Right lobe of liver (tissue), 6 donors: Measurements from ENCODE around the gene DSE. TPM values are rescaled to one million over a fixed set of nuclear protein-coding genes. Genes with fewer than 3 reads are reported as not detected.

Experiments used
- ATAC-seq, 4 donors: fragments of 200-7000 bp; cut with Tn5 transposase; one replicate each; pipeline ENCODE4 v1.9.1; 2020; ENCODE audit warnings: mild to moderate bottlenecking in 4 of 4, moderate library complexity in 4 of 4
- DNase-seq, 3 donors: peaks; one replicate each; pipeline ENCODE4 v3.0.0-alpha.2; 2020
- H3K27ac ChIP-seq, 3 donors: fragments of 200-600 bp; one replicate each; pipeline ENCODE4 v1.8.0; 2022
- H3K27me3 ChIP-seq, 2 donors: fragments of 200-600 bp; one replicate each; pipeline ENCODE4 v1.8.0; 2022
- H3K36me3 ChIP-seq, 4 donors: fragments of 200-600 bp; sonication (generic) in 1 of 4; one replicate each; pipeline versions ENCODE4 v1.5.1 to v1.8.0; 2017 to 2022; ENCODE audit warnings: control low read depth in 1 of 4
- H3K4me1 ChIP-seq, 4 donors: fragments of 200-600 bp; sonication (generic) in 1 of 4; one replicate each; pipeline versions ENCODE4 v1.5.1 to v1.8.0; 2017 to 2022; ENCODE audit warnings: control low read depth in 1 of 4
- H3K4me3 ChIP-seq, 3 donors: fragments of 200-600 bp; one replicate each; pipeline ENCODE4 v1.8.0; 2022
- H3K9me3 ChIP-seq, 4 donors: fragments of 200-600 bp; sonication (generic) in 1 of 4; one replicate each; pipeline versions ENCODE4 v1.5.1 to v1.8.0; 2017 to 2022; ENCODE audit warnings: control low read depth in 1 of 4
- POLR2A ChIP-seq: fragments of 450-650 bp; IDR thresholded peaks from one replicate; pipeline ENCODE4 v1.6.1; 2017; ENCODE audit warnings: antibody characterized with exemption, mild to moderate bottlenecking
- WGBS: methylation state at CpG from one replicate; pipeline ENCODE4 v1.1.6; 2018; ENCODE audit warnings: low coverage, low lambda C conversion rate; ENCODE audit not compliant: insufficient coverage; ENCODE audit errors: missing lambda C conversion rate; 5-methylcytosine and 5-hydroxymethylcytosine counted together
- intact Hi-C, 2 donors: fragments of 100-400 bp; cut with DNase I; formaldehyde crosslinking; loops; one replicate each; pipeline versions ENCODE4 v1.11.2 to v1.14.1; 2022
- total RNA-seq, 6 experiments: library from RNA; depleted of rRNA in 2 of 6; stranded (reverse); fragments of >200 nt in 2 of 6; fragmentation: NEBNext Ultra II Directional in 3 of 6; extraction: Animal tissue kit (Norgen Biotek cat#: 25700) in 3 of 6; gene quantifications; one replicate each; pipeline versions ENCODE4 v1.1.0 to v1.2.4, GENCODE V29; 2016 to 2023
- TF ChIP-seq, protein P1 (sequence below), 4 donors: fragments of 200-600 bp in 3 of 4; fragments of 450-650 bp in 1 of 4; IDR thresholded peaks; one replicate each; pipeline versions ENCODE4 v1.5.1 to v1.8.0; 2016 to 2022; ENCODE audit warnings: antibody characterized with exemption in 4 of 4, mild to moderate bottlenecking in 2 of 4
- donor health status: DM: no; HTN: yes; CAD: no.
- donor health status: DM: no; HTN: no; CAD: no.
- donor health status: DM: no; HTN: no; CAD: no.
- donor health status: DM: no; HTN: yes; CAD: no.
- donor health status: DM: no; HTN: yes; CAD: no.

DSE gene
- total RNA-seq, 6 experiments from 2014 or later: 8.2 to 17.4 (median 12.2) TPM

DNA sequence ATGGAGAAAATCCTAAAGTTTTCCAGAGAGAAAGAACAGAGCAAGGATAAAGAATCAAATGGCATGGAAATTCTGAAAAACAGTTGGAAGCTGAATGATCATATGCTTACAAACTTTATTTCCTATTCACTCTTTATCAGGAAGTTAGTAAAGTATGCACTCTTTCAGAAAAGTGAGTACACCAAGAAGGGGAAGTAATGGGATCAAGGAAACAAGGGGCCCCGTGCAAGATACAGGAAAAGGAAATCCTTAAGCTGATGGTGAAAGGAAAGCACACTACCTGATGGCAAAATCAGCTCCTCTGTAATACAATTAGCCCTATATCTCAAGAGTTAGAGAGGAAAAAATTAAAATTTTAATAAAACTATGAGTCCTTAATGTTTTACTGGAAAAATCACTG, 104.4 kb downstream of the DSE start:
- H3K36me3 ChIP-seq: no peaks in the 10 kb centered on the region
- H3K9me3 ChIP-seq: no peaks in the 10 kb centered on the region
- no peak for TF ChIP-seq POLR2A
- TF ChIP-seq, protein P1, sequence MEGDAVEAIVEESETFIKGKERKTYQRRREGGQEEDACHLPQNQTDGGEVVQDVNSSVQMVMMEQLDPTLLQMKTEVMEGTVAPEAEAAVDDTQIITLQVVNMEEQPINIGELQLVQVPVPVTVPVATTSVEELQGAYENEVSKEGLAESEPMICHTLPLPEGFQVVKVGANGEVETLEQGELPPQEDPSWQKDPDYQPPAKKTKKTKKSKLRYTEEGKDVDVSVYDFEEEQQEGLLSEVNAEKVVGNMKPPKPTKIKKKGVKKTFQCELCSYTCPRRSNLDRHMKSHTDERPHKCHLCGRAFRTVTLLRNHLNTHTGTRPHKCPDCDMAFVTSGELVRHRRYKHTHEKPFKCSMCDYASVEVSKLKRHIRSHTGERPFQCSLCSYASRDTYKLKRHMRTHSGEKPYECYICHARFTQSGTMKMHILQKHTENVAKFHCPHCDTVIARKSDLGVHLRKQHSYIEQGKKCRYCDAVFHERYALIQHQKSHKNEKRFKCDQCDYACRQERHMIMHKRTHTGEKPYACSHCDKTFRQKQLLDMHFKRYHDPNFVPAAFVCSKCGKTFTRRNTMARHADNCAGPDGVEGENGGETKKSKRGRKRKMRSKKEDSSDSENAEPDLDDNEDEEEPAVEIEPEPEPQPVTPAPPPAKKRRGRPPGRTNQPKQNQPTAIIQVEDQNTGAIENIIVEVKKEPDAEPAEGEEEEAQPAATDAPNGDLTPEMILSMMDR (IDR thresholded peaks at IDR 0.05): no peak
- no peaks in the 10 kb centered on the region for H3K4me1 ChIP-seq
- WGBS: 42% methylated on average over 1 of the region's 1 CpG
- H3K4me3 ChIP-seq: no peak overlapping the region
- peak; percentile 42 to 57 (median 48) for ATAC-seq
- no peak for DNase-seq
- no peaks in the 10 kb centered on the region for H3K27me3 ChIP-seq
- no peak overlapping the region for H3K27ac ChIP-seq
- intact Hi-C loops: no loop called here

DNA sequence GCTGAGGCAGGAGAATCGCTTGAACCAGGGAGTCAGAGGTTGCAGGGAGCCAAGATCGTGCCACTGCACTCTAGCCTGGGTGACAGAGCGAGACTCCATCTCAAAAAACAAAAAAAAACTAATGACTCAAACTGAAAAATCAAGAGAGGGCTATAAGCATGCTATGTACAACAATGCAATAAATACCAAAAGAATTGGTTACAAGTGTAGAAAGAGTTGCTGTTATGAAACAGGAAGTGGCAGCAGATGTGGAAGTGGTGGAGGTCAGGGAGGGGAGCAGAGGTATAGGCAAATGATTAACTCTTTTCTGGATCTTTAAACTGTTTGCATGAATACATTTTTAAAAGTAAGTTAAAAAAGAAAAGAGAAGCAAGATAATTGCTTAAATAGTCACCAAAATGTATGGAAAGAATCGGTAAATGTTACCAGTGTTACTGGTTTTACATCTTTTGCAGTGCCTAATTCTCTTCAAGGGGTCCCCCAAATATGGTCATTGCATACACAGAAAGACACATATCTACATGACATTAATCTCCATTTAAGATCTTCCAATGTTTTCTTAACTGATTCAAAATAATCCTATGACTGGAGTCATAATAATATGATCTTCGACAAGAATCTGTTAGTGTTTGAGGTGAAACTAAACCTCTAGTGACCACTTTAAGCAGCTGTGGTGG, 105.4 kb downstream of the DSE start:
- H3K4me3 ChIP-seq: no peak overlapping the region
- no peaks in the 10 kb centered on the region for H3K27me3 ChIP-seq
- intact Hi-C loops: no loop called here
- H3K4me1 ChIP-seq: no peaks in the 10 kb centered on the region
- H3K36me3 ChIP-seq: no peaks in the 10 kb centered on the region
- ATAC-seq (peak; percentile 51 to 78 (median 56)), DNase-seq (no peak)
- WGBS: 56% methylated on average over 5 of the region's 5 CpGs
- H3K27ac ChIP-seq: no peak overlapping the region
- H3K9me3 ChIP-seq: no peaks in the 10 kb centered on the region
- TF ChIP-seq, protein P1 (IDR thresholded peaks at IDR 0.05): no peak
- TF ChIP-seq POLR2A: no peak

DNA sequence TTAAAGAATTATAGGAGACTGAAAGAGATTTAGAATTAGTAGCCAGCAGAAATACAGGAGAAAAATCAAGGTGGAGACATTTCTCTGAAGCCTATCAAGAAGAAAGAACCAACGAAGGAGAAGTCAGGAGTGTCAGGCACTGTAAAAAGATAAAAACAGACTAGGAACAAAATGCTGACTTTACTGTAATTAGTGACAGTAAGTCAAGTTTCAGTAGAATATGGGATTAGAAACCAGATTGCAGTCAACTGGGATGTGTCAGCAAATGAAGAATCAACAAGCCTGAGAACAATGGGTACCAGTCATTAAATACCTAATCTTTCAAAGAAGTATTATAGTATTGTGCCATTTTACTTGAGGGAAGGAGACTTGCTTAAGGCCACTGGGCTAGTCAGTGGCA, 112.0 kb downstream of the DSE start:
- intact Hi-C loops: no loop called here
- H3K4me1 ChIP-seq: no peaks in the 10 kb centered on the region
- no peak for TF ChIP-seq POLR2A
- TF ChIP-seq, protein P1 (IDR thresholded peaks at IDR 0.05): no peak

DNA sequence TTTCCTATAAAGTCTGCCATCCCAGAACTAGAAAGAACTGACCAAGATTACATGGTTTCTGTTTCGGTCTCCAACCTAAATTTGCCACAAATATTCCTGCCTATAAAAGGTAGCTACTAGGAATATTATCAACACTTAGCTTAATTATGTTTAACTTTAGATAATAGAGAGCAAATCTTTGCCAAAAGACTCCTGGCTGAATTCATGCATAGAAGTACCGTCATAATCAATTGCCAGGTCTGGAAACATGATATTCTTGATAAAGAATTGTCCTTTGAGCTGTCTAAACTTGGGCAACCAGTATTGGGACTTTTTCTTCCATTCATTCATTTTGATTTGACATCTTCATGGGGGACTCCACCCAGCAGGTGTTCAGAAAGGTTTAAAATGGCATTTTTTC, 112.9 kb downstream of the DSE start:
- Histone ChIP-seq H3K36me3 (no peaks in the 10 kb centered on the region), H3K4me1 (no peaks in the 10 kb centered on the region), H3K27me3 (no peaks in the 10 kb centered on the region), H3K9me3 (no peaks in the 10 kb centered on the region), H3K27ac (no peak overlapping the region), H3K4me3 (no peak overlapping the region)
- 58% methylated on average over 2 of the region's 2 CpGs for WGBS
- ATAC-seq (no peak), DNase-seq (no peak)
- TF ChIP-seq, protein P1 (IDR thresholded peaks at IDR 0.05): no peak
- TF ChIP-seq POLR2A: no peak
- intact Hi-C loops: no loop called here

More for the DNA sequence above, 112.0 kb downstream of the DSE start:
- ATAC-seq (no peak), DNase-seq (no peak)
- Histone ChIP-seq H3K27ac (no peak overlapping the region), H3K4me3 (no peak overlapping the region), H3K36me3 (no peaks in the 10 kb centered on the region), H3K9me3 (no peaks in the 10 kb centered on the region), H3K27me3 (no peaks in the 10 kb centered on the region)
- WGBS: 67% methylated on average over 1 of the region's 1 CpG
